SK-N-SH (cell line): Measurements from ENCODE around the gene BCAS3. TPM values are rescaled to one million over a fixed set of nuclear protein-coding genes. Genes with fewer than 3 reads are reported as not detected.

Experiments used
- CTCF ChIA-PET: fragments of 300-600, 350-600 bp; formaldehyde crosslinking; extraction: SDS; loops from one replicate; lab custom pipeline; 2021; lab: Yijun Ruan, JAX
- POLR2A ChIA-PET: fragments of 350-600 bp; sonication (Branson Sonifier 250); formaldehyde crosslinking; extraction: SDS; loops from one replicate; lab custom pipeline; 2020; ENCODE audit warnings: antibody characterized with exemption, inconsistent platforms; lab: Yijun Ruan, JAX
- DNase-seq: peaks from one replicate; pipeline ENCODE4 v3.0.0; 2012
- H2AFZ ChIP-seq: fragments of 200-600 bp; sonication (generic); 2 replicates; pipeline ENCODE4 v1.8.1; 2016; ENCODE audit warnings: antibody characterized with exemption, mild to moderate bottlenecking, low read depth
- H3F3A ChIP-seq: fragments of 200-600 bp; sonication (generic); replicated peaks from 2 replicates; pipeline ENCODE3; 2016; ENCODE audit warnings: antibody characterized with exemption, mild to moderate bottlenecking; ENCODE audit not compliant: insufficient read depth
- H3K27ac ChIP-seq, 2 experiments: fragments of 200-500 bp in 1 of 2; fragments of 200-600 bp in 1 of 2; sonication (Bioruptor generic) in 1 of 2; sonication (generic), shearing (Covaris generic) in 1 of 2; 2 replicates each; pipeline versions ENCODE4 v1.5.1 to v1.6.1; 2014 to 2016; ENCODE audit warnings: low read depth in 2 of 2, inconsistent platforms in 1 of 2, low read length in 1 of 2, mild to moderate bottlenecking in 1 of 2, mixed read lengths in 1 of 2
- H3K27me3 ChIP-seq: fragments of 200-600 bp; sonication (generic), shearing (Covaris generic); 2 replicates; pipeline ENCODE4 v1.6.1; 2016; ENCODE audit warnings: mixed run types; ENCODE audit not compliant: insufficient read depth
- H3K36me3 ChIP-seq, 2 experiments: fragments of 200-500 bp in 1 of 2; fragments of 200-600 bp in 1 of 2; sonication (Bioruptor generic) in 1 of 2; sonication (generic) in 1 of 2; replicated peaks in 1 of 2; 2 replicates each; pipeline versions ENCODE3 to v1.5.1; 2014 to 2016; ENCODE audit warnings: low read length in 1 of 2, mild to moderate bottlenecking in 1 of 2; ENCODE audit not compliant: insufficient read depth in 2 of 2, control insufficient read depth in 1 of 2
- H3K4me1 ChIP-seq, 2 experiments: fragments of 200-500 bp in 1 of 2; fragments of 200-600 bp in 1 of 2; sonication (Bioruptor generic) in 1 of 2; sonication (generic), shearing (Covaris generic) in 1 of 2; 2 replicates each; pipeline versions ENCODE4 v1.5.1 to v1.6.1; 2014 to 2016; ENCODE audit warnings: low read depth in 1 of 2, low read length in 1 of 2, mixed run types in 1 of 2; ENCODE audit not compliant: insufficient read depth in 2 of 2, control insufficient read depth in 1 of 2
- H3K4me2 ChIP-seq: fragments of 200-600 bp; sonication (generic), shearing (Covaris generic); 2 replicates; pipeline ENCODE4 v1.6.1; 2017; ENCODE audit warnings: mixed run types
- H3K4me3 ChIP-seq, 2 experiments: fragments of 200-500 bp in 1 of 2; fragments of 200-600 bp in 1 of 2; sonication (Bioruptor generic) in 1 of 2; sonication (generic), shearing (Covaris generic) in 1 of 2; 2 replicates each; pipeline versions ENCODE4 v1.5.1 to v1.8.1; 2014 to 2016; ENCODE audit warnings: low read depth in 2 of 2, inconsistent platforms in 1 of 2, low read length in 1 of 2, mild to moderate bottlenecking in 1 of 2, mixed read lengths in 1 of 2, moderate library complexity in 1 of 2
- H3K79me2 ChIP-seq: fragments of 200-600 bp; sonication (generic); 2 replicates; pipeline ENCODE4 v1.8.1; 2017; ENCODE audit warnings: mild to moderate bottlenecking; ENCODE audit not compliant: insufficient read depth
- H3K9ac ChIP-seq: fragments of 200-600 bp; sonication (generic); 2 replicates; pipeline ENCODE4 v1.6.1; 2017; ENCODE audit warnings: mixed run types
- H3K9me2 ChIP-seq: fragments of 200-600 bp; sonication (generic); 2 replicates; pipeline ENCODE4 v1.6.1; 2017; ENCODE audit warnings: mixed run types
- H3K9me3 ChIP-seq: fragments of 200-600 bp; sonication (generic); 2 replicates; pipeline ENCODE4 v1.6.1; 2017; ENCODE audit warnings: mixed run types, mild to moderate bottlenecking, moderate library complexity
- H4K20me1 ChIP-seq: fragments of 200-600 bp; sonication (generic); 2 replicates; pipeline ENCODE4 v1.6.1; 2017; ENCODE audit warnings: mild to moderate bottlenecking, mixed run types; ENCODE audit not compliant: insufficient read depth
- EZH2phosphoT487 ChIP-seq: fragments of 200-600 bp; sonication (generic); IDR thresholded peaks from 2 replicates; pipeline ENCODE4 v1.6.1; 2017; ENCODE audit warnings: low read depth, mixed run types, mild to moderate bottlenecking, antibody characterized with exemption, moderate library complexity, borderline replicate concordance
- FOXJ3 ChIP-seq: sonication (generic); formaldehyde crosslinking; IDR thresholded peaks from 2 replicates; pipeline ENCODE4 v1.5.1; 2020; ENCODE audit warnings: mild to moderate bottlenecking, missing genetic modification reagents
- GABPA ChIP-seq: IDR thresholded peaks from 2 replicates; pipeline ENCODE4 v1.4.0; 2012; ENCODE audit warnings: low read depth, mild to moderate bottlenecking
- IRF3 ChIP-seq: fragments of 150-350 bp; IDR thresholded peaks from 2 replicates; pipeline ENCODE4 v1.6.1; 2016; ENCODE audit warnings: mild to moderate bottlenecking, low read depth, low read length
- MAX ChIP-seq: IDR thresholded peaks from 2 replicates; pipeline ENCODE4 v1.4.0; 2012; ENCODE audit warnings: low read depth
- MXI1 ChIP-seq: IDR thresholded peaks from 2 replicates; pipeline ENCODE4 v1.6.1; 2012; ENCODE audit warnings: mild to moderate bottlenecking, low read depth, low read length, improper control_type of control experiment
- PBX3 ChIP-seq: IDR thresholded peaks from 2 replicates; pipeline ENCODE4; 2012
- POLR2AphosphoS5 ChIP-seq: IDR thresholded peaks from 2 replicates; pipeline ENCODE4 v1.6.1; 2012; ENCODE audit warnings: low read depth, low read length
- RAD21 ChIP-seq: IDR thresholded peaks from 2 replicates; pipeline ENCODE4 v1.6.1; 2012; ENCODE audit warnings: mild to moderate bottlenecking, low read length
- RXRA ChIP-seq: IDR thresholded peaks from 2 replicates; pipeline ENCODE4 v1.4.0; 2012; ENCODE audit warnings: low read depth, mild to moderate bottlenecking, borderline replicate concordance
- SIN3A ChIP-seq: IDR thresholded peaks from 2 replicates; pipeline ENCODE4 v1.6.1; 2012; ENCODE audit warnings: low read depth, mild to moderate bottlenecking, low read length, moderate library complexity, borderline replicate concordance
- SMC3 ChIP-seq: IDR thresholded peaks from 2 replicates; pipeline ENCODE4 v1.6.1; 2012; ENCODE audit warnings: low read depth, low read length, improper control_type of control experiment
- TAF1 ChIP-seq: IDR thresholded peaks from 2 replicates; pipeline ENCODE4 v1.6.1; 2012; ENCODE audit warnings: low read depth, mild to moderate bottlenecking, low read length, moderate library complexity, borderline replicate concordance
- ZBTB33 ChIP-seq: IDR thresholded peaks from 2 replicates; pipeline ENCODE4 v1.4.0; 2012; ENCODE audit warnings: low read depth, borderline replicate concordance
- WGBS: methylation state at CpG from one replicate; pipeline ENCODE4 v1.1.6; 2017; ENCODE audit warnings: low lambda C conversion rate; 5-methylcytosine and 5-hydroxymethylcytosine counted together
- polyA plus RNA-seq, 3 experiments: library from polyadenylated mRNA; depleted of rRNA; stranded (reverse); fragments of >200 nt; gene quantifications; 2 replicates each; pipeline ENCODE4 v1.2.3, GENCODE V29; 2012

Gene BCAS3
- polyA plus RNA-seq, 1 of the 3 experiments (the other 2 are of a cell fraction), result 5.9 TPM

GRCh38 chr17:60738287-60738686 is 60.6 kb downstream of the BCAS3 start:
- POLR2A ChIA-PET, result no interaction called here
- H3K9ac ChIP-seq, result no peak overlapping the region
- TF ChIP-seq ZBTB33 (no peak), SIN3A (no peak), SMC3 (no peak), EZH2phosphoT487 (no peak), IRF3 (no peak), POLR2AphosphoS5 (no peak), RAD21 (no peak), RXRA (no peak), TAF1 (no peak)
- peaks cover under 1% of the 10 kb centered on the region for H3F3A ChIP-seq
- no peak overlapping the region for H3K27ac ChIP-seq
- no peak overlapping the region for H3K4me2 ChIP-seq
- H4K20me1 ChIP-seq, result no peaks in the 10 kb centered on the region
- H3K4me3 ChIP-seq, result no peak overlapping the region
- 86% methylated on average over 2 of the region's 2 CpGs for WGBS
- no peak for DNase-seq
- no peaks in the 10 kb centered on the region for H3K9me3 ChIP-seq
- H3K27me3 ChIP-seq, result no peaks in the 10 kb centered on the region
- H3K36me3 ChIP-seq, result no peaks in the 10 kb centered on the region
- no peaks in the 10 kb centered on the region for H3K9me2 ChIP-seq
- H3K4me1 ChIP-seq, result peaks cover 0 to 2% of the 10 kb centered on the region in 2 experiments; a peak in 2 of 4 replicates
- H3K79me2 ChIP-seq, result no peaks in the 10 kb centered on the region
- CTCF ChIA-PET, result no interaction called here
- H2AFZ ChIP-seq, result no peak overlapping the region

GRCh38 chr17:60740584-60740983 is 62.9 kb downstream of the BCAS3 start:
- no peak for DNase-seq
- Histone ChIP-seq H3K9ac (no peak overlapping the region), H3F3A (peaks cover 12% of the 10 kb centered on the region), H3K27me3 (no peaks in the 10 kb centered on the region), H3K27ac (no peak overlapping the region), H2AFZ (no peak overlapping the region), H3K4me3 (no peak overlapping the region), H4K20me1 (no peaks in the 10 kb centered on the region), H3K79me2 (no peaks in the 10 kb centered on the region), H3K9me3 (no peaks in the 10 kb centered on the region), H3K36me3 (no peaks in the 10 kb centered on the region), H3K4me1 (peaks cover 10 to 17% of the 10 kb centered on the region in 2 experiments; a peak in 3 of 4 replicates), H3K9me2 (no peaks in the 10 kb centered on the region), H3K4me2 (no peak overlapping the region)
- ChIA-PET POLR2A (no interaction called here), CTCF (interaction anchor here (0.7 to 3.0 kb wide), 2 partner anchors 20 to 671 kb away, joined by 3 to 15 read pairs; no protein-coding TSS in a partner anchor)
- WGBS, result 78% methylated on average over 4 of the region's 4 CpGs
- TF ChIP-seq MXI1 (no peak), GABPA (no peak), MAX (no peak), PBX3 (no peak), FOXJ3 (no peak)
